CD14-positive monocyte (primary cell): ENCODE results near the gene PPFIBP2. TPM values are rescaled to one million over a fixed set of nuclear protein-coding genes. Genes with fewer than 3 reads are reported as not detected.

ENCODE experiments used
- DNase-seq, 3 donors: peaks; one replicate each; pipeline ENCODE4 v3.0.0-alpha.2; 2011 to 2022
- H2AFZ ChIP-seq: 2 replicates; pipeline ENCODE4 v1.6.0; 2012; ENCODE audit warnings: mild to moderate bottlenecking, low read depth, low read length, inconsistent platforms; ENCODE audit not compliant: insufficient read depth, poor library complexity, severe bottlenecking
- H3K27ac ChIP-seq, 2 donors: 1 replicate in 1 of 2; 2 replicates in 1 of 2; pipeline ENCODE4 v1.5.1; 2012 to 2013; ENCODE audit warnings: low read length in 2 of 2, control low read depth in 1 of 2, inconsistent platforms in 1 of 2, low read depth in 1 of 2, mild to moderate bottlenecking in 1 of 2
- H3K27me3 ChIP-seq, 2 donors: one replicate each; pipeline versions ENCODE4 v1.6.0 to v1.6.1; 2011 to 2013; ENCODE audit warnings: low read length in 2 of 2; ENCODE audit not compliant: control insufficient read depth in 2 of 2, insufficient read depth in 2 of 2
- H3K36me3 ChIP-seq, 2 donors: replicated peaks in 1 of 2; 1 replicate in 1 of 2; 2 replicates in 1 of 2; pipeline versions ENCODE4 v1.5.1 to v1.6.1; 2012 to 2013; ENCODE audit warnings: low read length in 2 of 2, control low read depth in 1 of 2, inconsistent platforms in 1 of 2, mild to moderate bottlenecking in 1 of 2; ENCODE audit not compliant: insufficient read depth in 2 of 2, control insufficient read depth in 1 of 2
- H3K4me1 ChIP-seq, 2 donors: 1 replicate in 1 of 2; 2 replicates in 1 of 2; pipeline versions ENCODE4 v1.5.1 to v1.6.1; 2012 to 2013; ENCODE audit warnings: low read length in 2 of 2, control low read depth in 1 of 2, inconsistent platforms in 1 of 2, mild to moderate bottlenecking in 1 of 2, moderate library complexity in 1 of 2; ENCODE audit not compliant: insufficient read depth in 2 of 2, control insufficient read depth in 1 of 2
- H3K4me2 ChIP-seq: replicated peaks from 2 replicates; pipeline ENCODE3; 2012; ENCODE audit warnings: low read length, moderate library complexity, mild to moderate bottlenecking; ENCODE audit not compliant: poor library complexity, severe bottlenecking; ENCODE audit errors: extremely low read depth
- H3K4me3 ChIP-seq, 3 experiments: fragments of 200-600 bp in 1 of 3; sonication (generic) in 1 of 3; replicated peaks in 1 of 3; 1 replicate in 2 of 3; 2 replicates in 1 of 3; pipeline ENCODE4 v1.5.1; 2011 to 2013; ENCODE audit warnings: low read length in 3 of 3, mild to moderate bottlenecking in 3 of 3, control low read depth in 2 of 3, low read depth in 2 of 3, inconsistent platforms in 1 of 3, moderate library complexity in 1 of 3
- H3K79me2 ChIP-seq: 2 replicates; pipeline ENCODE4 v1.6.0; 2012; ENCODE audit warnings: mild to moderate bottlenecking, control low read depth, inconsistent platforms, low read length, moderate library complexity; ENCODE audit not compliant: insufficient read depth
- H3K9ac ChIP-seq: 2 replicates; pipeline ENCODE4 v1.6.0; 2017; ENCODE audit warnings: low read length, mild to moderate bottlenecking; ENCODE audit not compliant: insufficient read depth, poor library complexity, severe bottlenecking
- H3K9me3 ChIP-seq, 2 donors: replicated peaks in 1 of 2; 1 replicate in 1 of 2; 2 replicates in 1 of 2; pipeline versions ENCODE4 v1.5.1 to v1.6.1; 2012 to 2013; ENCODE audit warnings: low read length in 2 of 2, control low read depth in 1 of 2; ENCODE audit not compliant: control insufficient read depth in 1 of 2, insufficient read depth in 1 of 2
- H4K20me1 ChIP-seq: 2 replicates; pipeline ENCODE4 v1.6.0; 2012; ENCODE audit warnings: mild to moderate bottlenecking, low read length, control low read depth, moderate library complexity; ENCODE audit not compliant: insufficient read depth
- H3K27ac Mint-ChIP-seq, 7 donors: one replicate each; pipeline ENCODE4 v1.8.0; 2020; ENCODE audit warnings: mild to moderate bottlenecking in 7 of 7, mixed read lengths in 7 of 7, moderate library complexity in 6 of 7, inconsistent platforms in 2 of 7
- H3K27me3 Mint-ChIP-seq, 3 donors: one replicate each; pipeline ENCODE4 v1.8.0; 2021 to 2022; ENCODE audit warnings: low read depth in 3 of 3, mild to moderate bottlenecking in 3 of 3, mixed read lengths in 3 of 3, moderate library complexity in 3 of 3, inconsistent platforms in 1 of 3
- H3K36me3 Mint-ChIP-seq, 2 donors: one replicate each; pipeline ENCODE4 v1.8.0; 2020; ENCODE audit warnings: mixed read lengths in 2 of 2, inconsistent platforms in 1 of 2, mild to moderate bottlenecking in 1 of 2
- H3K4me1 Mint-ChIP-seq: one replicate; pipeline ENCODE4 v1.8.0; 2020; ENCODE audit warnings: mild to moderate bottlenecking, mixed read lengths
- H3K4me3 Mint-ChIP-seq, 2 donors: one replicate each; pipeline ENCODE4 v1.8.0; 2020; ENCODE audit warnings: mild to moderate bottlenecking in 2 of 2, mixed read lengths in 2 of 2, moderate library complexity in 1 of 2
- H3K9me3 Mint-ChIP-seq, 7 donors: one replicate each; pipeline ENCODE4 v1.8.0; 2020 to 2022; ENCODE audit warnings: mixed read lengths in 7 of 7, mild to moderate bottlenecking in 6 of 7, moderate library complexity in 6 of 7, inconsistent platforms in 2 of 7
- WGBS: methylation state at CpG from one replicate; pipeline ENCODE4 v1.1.5; 2013; ENCODE audit warnings: missing lambda C conversion rate; ENCODE audit not compliant: insufficient coverage; 5-methylcytosine and 5-hydroxymethylcytosine counted together
- intact Hi-C, 2 donors: fragments of 100-400 bp; cut with micrococcal nuclease; formaldehyde crosslinking; loops; one replicate each; pipeline versions ENCODE4 v1.15.0 to v1.15.1; 2023
- polyA plus RNA-seq, 3 donors: library from polyadenylated mRNA; depleted of rRNA in 1 of 3; unstranded in 2 of 3; stranded (reverse) in 1 of 3; fragments of 300-500 nt in 2 of 3; fragments of >200 nt in 1 of 3; fragmentation: Illumina TruSeq in 2 of 3; gene quantifications; 1 replicate in 2 of 3; 2 replicates in 1 of 3; pipeline ENCODE4 v1.2.3, GENCODE V29; 2012 to 2021
- TF ChIP-seq, protein P1 (sequence below): fragments of 200-600 bp; IDR thresholded peaks from one replicate; pipeline ENCODE4 v1.8.0; 2022; ENCODE audit warnings: antibody characterized with exemption, mild to moderate bottlenecking

The PPFIBP2 gene
- polyA plus RNA-seq, 3 donors, result 5.9 to 41.6 (median 8.6) TPM

DNA sequence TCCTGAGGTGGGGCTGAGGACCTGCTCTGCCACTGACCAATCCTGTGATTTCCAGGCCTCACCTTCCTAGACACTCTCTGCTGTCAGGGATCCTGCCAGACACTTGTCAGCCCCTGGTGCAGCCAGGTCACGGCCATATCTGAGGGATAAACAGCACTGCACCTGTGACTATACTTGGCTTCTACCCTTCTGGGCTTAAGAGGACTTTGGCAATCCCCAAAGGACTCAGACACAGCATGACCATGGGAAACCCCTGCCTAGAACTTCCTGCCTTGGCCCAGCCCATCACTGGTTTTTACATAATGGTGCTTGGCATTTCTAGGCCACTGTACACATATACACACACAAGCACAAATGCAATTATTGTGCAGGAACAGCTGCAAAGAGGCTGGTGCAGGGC is 40.1 kb upstream of the PPFIBP2 start:
- Histone ChIP-seq H3K9ac (no peak overlapping the region), H3K27me3 (no peaks in the 10 kb centered on the region), H3K79me2 (no peaks in the 10 kb centered on the region), H3K4me3 (no peak overlapping the region), H2AFZ (no peak overlapping the region), H4K20me1 (no peaks in the 10 kb centered on the region), H3K36me3 (no peaks in the 10 kb centered on the region), H3K9me3 (no peaks in the 10 kb centered on the region), H3K27ac (no peak overlapping the region), H3K4me1 (peaks cover 0 to 5% of the 10 kb centered on the region in 2 donors), H3K4me2 (no peak overlapping the region)
- TF ChIP-seq, protein P1, sequence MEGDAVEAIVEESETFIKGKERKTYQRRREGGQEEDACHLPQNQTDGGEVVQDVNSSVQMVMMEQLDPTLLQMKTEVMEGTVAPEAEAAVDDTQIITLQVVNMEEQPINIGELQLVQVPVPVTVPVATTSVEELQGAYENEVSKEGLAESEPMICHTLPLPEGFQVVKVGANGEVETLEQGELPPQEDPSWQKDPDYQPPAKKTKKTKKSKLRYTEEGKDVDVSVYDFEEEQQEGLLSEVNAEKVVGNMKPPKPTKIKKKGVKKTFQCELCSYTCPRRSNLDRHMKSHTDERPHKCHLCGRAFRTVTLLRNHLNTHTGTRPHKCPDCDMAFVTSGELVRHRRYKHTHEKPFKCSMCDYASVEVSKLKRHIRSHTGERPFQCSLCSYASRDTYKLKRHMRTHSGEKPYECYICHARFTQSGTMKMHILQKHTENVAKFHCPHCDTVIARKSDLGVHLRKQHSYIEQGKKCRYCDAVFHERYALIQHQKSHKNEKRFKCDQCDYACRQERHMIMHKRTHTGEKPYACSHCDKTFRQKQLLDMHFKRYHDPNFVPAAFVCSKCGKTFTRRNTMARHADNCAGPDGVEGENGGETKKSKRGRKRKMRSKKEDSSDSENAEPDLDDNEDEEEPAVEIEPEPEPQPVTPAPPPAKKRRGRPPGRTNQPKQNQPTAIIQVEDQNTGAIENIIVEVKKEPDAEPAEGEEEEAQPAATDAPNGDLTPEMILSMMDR, result no peak
- no peak for DNase-seq
- Mint-ChIP-seq H3K4me1 (peaks cover 6% of the 10 kb centered on the region), H3K27ac (no peak overlapping the region), H3K36me3 (no peaks in the 10 kb centered on the region), H3K27me3 (peaks cover 2 to 6% (median 5%) of the 10 kb centered on the region in 3 donors), H3K9me3 (peaks cover 0 to 3% (median 0%) of the 10 kb centered on the region in 7 donors), H3K4me3 (no peak overlapping the region)
- 83% methylated on average over 1 of the region's 1 CpG for WGBS
- intact Hi-C loops, result no loop called here

GRCh38 chr11:7480113-7480512 is 33.7 kb upstream of the PPFIBP2 start:
- intact Hi-C loops, result no loop called here

More at GRCh38 chr11:7480113-7480512, 33.7 kb upstream of the PPFIBP2 start:
- Histone ChIP-seq H3K79me2 (no peaks in the 10 kb centered on the region), H3K4me2 (no peak overlapping the region), H3K27me3 (no peaks in the 10 kb centered on the region), H3K36me3 (no peaks in the 10 kb centered on the region), H3K4me3 (no peak overlapping the region), H3K27ac (no peak overlapping the region), H3K9ac (no peak overlapping the region), H4K20me1 (no peaks in the 10 kb centered on the region), H3K4me1 (peaks cover 0 to 5% of the 10 kb centered on the region in 2 donors), H3K9me3 (no peaks in the 10 kb centered on the region), H2AFZ (no peak overlapping the region)
- DNase-seq, result no peak
- H3K4me1 Mint-ChIP-seq, result peaks cover 6% of the 10 kb centered on the region
- H3K4me3 Mint-ChIP-seq, result no peak overlapping the region
- TF ChIP-seq, protein P1, result no peak
- WGBS, result no CpG with 5 or more reads among the region's 2 CpGs
- no peak overlapping the region for H3K27ac Mint-ChIP-seq
- peaks cover 0 to 4% (median 3%) of the 10 kb centered on the region in 3 donors for H3K27me3 Mint-ChIP-seq
- no peaks in the 10 kb centered on the region for H3K36me3 Mint-ChIP-seq
- no peaks in the 10 kb centered on the region for H3K9me3 Mint-ChIP-seq
